ENCODE data around the gene CTDSP2.

GRCh38 chr12:57803319-57803893, 43.1 kb downstream of the CTDSP2 start:
- TF ChIP-seq FOXA1 (IDR thresholded peaks at IDR 0.05) (no peak), SP1 (IDR thresholded peaks at IDR 0.05) (no peak), TARDBP (IDR thresholded peaks at IDR 0.05) (no peak), FOXK2 (IDR thresholded peaks at IDR 0.05) (no peak)
